Fibroblast of lung (primary cell): ENCODE results near the gene RAP1GAP2. TPM values are rescaled to one million over a fixed set of nuclear protein-coding genes. Genes with fewer than 3 reads are reported as not detected.

ENCODE experiments used
- DNase-seq, 2 donors: peaks; one replicate each; pipeline versions ENCODE4 v3.0.0 to v3.0.0-alpha.2; 2010; ENCODE audit warnings: low read depth in 2 of 2
- H2AFZ ChIP-seq: 2 replicates; pipeline ENCODE4 v1.5.1; 2012; ENCODE audit warnings: low read length, control low read depth, inconsistent platforms
- H3K27ac ChIP-seq: 2 replicates; pipeline ENCODE4 v1.5.1; 2011; ENCODE audit warnings: low read length, control low read depth; ENCODE audit not compliant: insufficient read depth
- H3K27me3 ChIP-seq: 2 replicates; pipeline ENCODE4 v1.5.1; 2011; ENCODE audit warnings: mild to moderate bottlenecking, low read length; ENCODE audit not compliant: control insufficient read depth, insufficient read depth
- H3K36me3 ChIP-seq: 2 replicates; pipeline ENCODE4 v1.5.1; 2011; ENCODE audit warnings: low read length; ENCODE audit not compliant: control insufficient read depth, insufficient read depth
- H3K4me1 ChIP-seq: 2 replicates; pipeline ENCODE4 v1.5.1; 2011; ENCODE audit warnings: low read length; ENCODE audit not compliant: control insufficient read depth, insufficient read depth; ENCODE audit errors: extremely low read depth
- H3K4me2 ChIP-seq: 2 replicates; pipeline ENCODE4 v1.5.1; 2011; ENCODE audit warnings: low read length, control low read depth; ENCODE audit not compliant: insufficient read depth; ENCODE audit errors: extremely low read depth
- H3K4me3 ChIP-seq, 4 experiments: fragments of 200-600 bp in 1 of 4; sonication (generic) in 1 of 4; replicated peaks in 1 of 4; 2 replicates each; pipeline ENCODE4 v1.5.1; 2011 to 2016; ENCODE audit warnings: low read length in 4 of 4, low read depth in 3 of 4, mild to moderate bottlenecking in 3 of 4, control low read depth in 2 of 4, inconsistent platforms in 1 of 4, mixed read lengths in 1 of 4; ENCODE audit not compliant: insufficient read depth in 1 of 4; ENCODE audit errors: control extremely low read depth in 1 of 4
- H3K79me2 ChIP-seq: 2 replicates; pipeline ENCODE4 v1.5.1; 2012; ENCODE audit warnings: mild to moderate bottlenecking, low read length, inconsistent platforms; ENCODE audit not compliant: control insufficient read depth, insufficient read depth
- H3K9ac ChIP-seq: 2 replicates; pipeline ENCODE4 v1.5.1; 2011; ENCODE audit warnings: mild to moderate bottlenecking, low read length, control low read depth; ENCODE audit not compliant: insufficient read depth
- H3K9me3 ChIP-seq: 2 replicates; pipeline ENCODE4 v1.5.1; 2012; ENCODE audit warnings: low read depth, low read length; ENCODE audit not compliant: control insufficient read depth, insufficient read depth
- H4K20me1 ChIP-seq: 2 replicates; pipeline ENCODE4 v1.5.1; 2011; ENCODE audit warnings: low read length; ENCODE audit not compliant: control insufficient read depth, insufficient read depth; ENCODE audit errors: extremely low read depth
- CTCF ChIP-seq, 2 donors: IDR thresholded peaks in 1 of 2; conservative IDR thresholded peaks in 1 of 2; 1 replicate in 1 of 2; 2 replicates in 1 of 2; pipeline ENCODE4 v1.5.1; 2011 to 2012; ENCODE audit warnings: low read length in 2 of 2, control low read depth in 1 of 2, inconsistent platforms in 1 of 2, low read depth in 1 of 2, mild to moderate bottlenecking in 1 of 2
- EZH2 ChIP-seq: IDR thresholded peaks from 2 replicates; pipeline ENCODE4 v1.5.1; 2012; ENCODE audit warnings: low read length, control low read depth, mild to moderate bottlenecking; ENCODE audit errors: missing control alignments
- polyA plus RNA-seq, 2 donors: library from polyadenylated mRNA; depleted of rRNA in 1 of 2; stranded (reverse) in 1 of 2; unstranded in 1 of 2; fragments of >200 nt; gene quantifications; 2 replicates each; pipeline ENCODE4 v1.2.1, GENCODE V29; 2011 to 2012; ENCODE audit warnings: missing spikeins in 1 of 2
- total RNA-seq: library from RNA; depleted of rRNA; stranded (reverse); fragments of >200 nt; gene quantifications from 2 replicates; pipeline ENCODE4 v1.2.1, GENCODE V29; 2014

RAP1GAP2 gene
- total and polyA plus RNA-seq, 2 donors (not counting 1 experiment from before 2014, with no cell fraction given) = 0.33 to 0.99 TPM

DNA sequence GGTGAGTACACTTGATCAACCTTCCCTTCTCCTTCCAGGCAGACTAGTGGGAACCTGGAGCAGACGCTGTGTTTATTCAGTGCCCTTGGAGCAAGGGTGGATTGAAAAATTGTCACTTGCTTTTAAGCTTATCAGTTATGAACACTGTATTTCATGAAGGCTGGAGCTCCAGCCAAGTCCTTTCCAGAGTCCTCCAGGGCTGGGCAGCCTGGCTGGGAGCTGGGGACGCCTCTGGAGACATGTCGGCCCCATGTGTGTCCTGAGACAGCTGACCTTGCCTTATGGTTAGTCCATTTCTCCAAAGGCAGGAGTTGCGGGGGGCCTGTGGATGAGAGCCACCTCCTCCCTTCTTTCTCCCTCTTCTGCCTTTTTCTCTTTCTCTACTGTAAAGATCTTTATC, 67.0 kb downstream of the RAP1GAP2 start:
- Histone ChIP-seq H3K36me3 (no peaks in the 10 kb centered on the region), H3K4me3 (no peak overlapping the region), H3K9me3 (no peaks in the 10 kb centered on the region), H3K4me1 (peaks cover 2% of the 10 kb centered on the region), H3K9ac (no peak overlapping the region), H3K27me3 (no peaks in the 10 kb centered on the region), H2AFZ (no peak overlapping the region), H3K79me2 (no peaks in the 10 kb centered on the region), H3K27ac (no peak overlapping the region), H4K20me1 (no peaks in the 10 kb centered on the region), H3K4me2 (no peak overlapping the region)
- TF ChIP-seq CTCF (conservative IDR thresholded peaks at IDR 0.05 in 1 of 2, IDR thresholded peaks at IDR 0.05 in 1 of 2; ENCODE audit: low read depth in 1 of 2, low read length in 2 of 2) (no peak), EZH2 (no peak)
- no peak for DNase-seq

GRCh38 chr17:2865228-2865627, 69.0 kb downstream of the RAP1GAP2 start:
- H3K36me3 ChIP-seq = no peaks in the 10 kb centered on the region
- H3K4me1 ChIP-seq = peaks cover 2% of the 10 kb centered on the region
- H3K27ac ChIP-seq = no peak overlapping the region
- H3K4me2 ChIP-seq = no peak overlapping the region
- TF ChIP-seq EZH2 (no peak), CTCF (conservative IDR thresholded peaks at IDR 0.05 in 1 of 2, IDR thresholded peaks at IDR 0.05 in 1 of 2; ENCODE audit: low read depth in 1 of 2, low read length in 2 of 2) (no peak)
- H4K20me1 ChIP-seq = no peaks in the 10 kb centered on the region
- no peaks in the 10 kb centered on the region for H3K27me3 ChIP-seq
- DNase-seq = no peak
- no peaks in the 10 kb centered on the region for H3K9me3 ChIP-seq
- no peak overlapping the region for H2AFZ ChIP-seq
- no peaks in the 10 kb centered on the region for H3K79me2 ChIP-seq
- H3K4me3 ChIP-seq = no peak overlapping the region
- H3K9ac ChIP-seq = no peak overlapping the region

DNA sequence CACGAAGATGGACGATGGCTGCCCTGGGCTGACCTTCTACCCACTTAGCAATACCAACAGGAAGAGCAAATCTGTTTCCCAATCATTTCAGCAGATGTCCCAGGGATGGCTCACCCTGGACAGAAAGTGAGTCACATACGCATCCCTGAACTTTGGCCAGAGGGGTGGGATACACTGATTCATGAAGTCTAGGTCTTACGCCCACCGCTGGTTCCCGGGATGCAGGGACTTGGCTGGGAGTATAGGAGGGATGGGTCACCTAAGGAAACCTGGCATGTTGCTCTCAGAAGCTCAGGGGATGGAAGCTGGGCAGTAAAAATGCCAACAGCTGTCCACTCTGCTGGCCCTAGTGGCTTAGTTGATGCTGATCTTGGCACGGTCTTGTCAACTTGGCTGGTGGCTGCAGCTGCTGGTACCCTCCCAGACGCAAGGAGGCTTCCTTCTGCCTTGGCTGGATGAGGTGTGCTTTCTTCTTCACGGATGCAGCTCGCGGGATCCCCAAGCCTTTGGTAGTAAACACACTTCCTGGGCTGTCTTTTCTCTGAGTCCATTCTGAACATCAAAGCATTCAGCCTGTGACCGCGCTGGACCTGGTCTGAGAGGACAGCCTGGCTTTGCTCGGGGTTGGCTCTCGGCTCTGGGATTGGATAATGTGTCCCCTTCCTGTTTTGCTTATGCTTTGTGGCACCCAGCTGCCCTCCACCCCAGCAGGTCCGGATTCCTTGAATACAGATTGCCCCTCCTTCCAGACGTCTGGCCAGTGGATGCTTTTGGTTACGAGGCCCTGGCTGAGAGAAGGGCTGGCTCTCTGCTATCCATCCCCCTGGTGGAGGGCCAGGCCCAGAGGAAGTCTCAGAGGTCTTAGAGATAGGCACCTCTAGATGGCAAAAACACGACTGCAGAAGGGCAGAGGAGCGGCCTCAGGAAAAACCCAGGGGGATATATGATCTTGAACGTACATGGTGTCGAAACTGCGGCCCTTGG, 71.5 kb downstream of the RAP1GAP2 start:
- H3K9ac ChIP-seq = no peak overlapping the region
- H3K4me1 ChIP-seq = peaks cover 2% of the 10 kb centered on the region
- no peaks in the 10 kb centered on the region for H3K36me3 ChIP-seq
- H2AFZ ChIP-seq = no peak overlapping the region
- no peaks in the 10 kb centered on the region for H3K79me2 ChIP-seq
- H3K4me2 ChIP-seq = peak overlapping the region; percentile 23
- no peak overlapping the region for H3K4me3 ChIP-seq
- H3K9me3 ChIP-seq = no peaks in the 10 kb centered on the region
- H3K27me3 ChIP-seq = no peaks in the 10 kb centered on the region
- TF ChIP-seq CTCF (conservative IDR thresholded peaks at IDR 0.05 in 1 of 2, IDR thresholded peaks at IDR 0.05 in 1 of 2; ENCODE audit: low read depth in 1 of 2, low read length in 2 of 2) (peak in 1 of 2 donors; percentile 30), EZH2 (no peak)
- DNase-seq = peak; percentile 69 to 77
- H4K20me1 ChIP-seq = no peaks in the 10 kb centered on the region
- no peak overlapping the region for H3K27ac ChIP-seq
